GM19023 (cell line): Measurements from ENCODE around the gene ZNF692.
"Not testable (repeated sequence)": the region's sequence is repeated elsewhere in the genome, so short reads cannot be mapped to it uniquely, and the experiment has no call there.

ENCODE experiments used
- ATAC-seq: cut with Tn5 transposase; IDR thresholded peaks from one replicate; pipeline ENCODE4 v1.9.1; 2021; ENCODE audit warnings: mild to moderate bottlenecking, moderate library complexity; ENCODE audit not compliant: unreplicated experiment

The ZNF692 gene

GRCh38 chr1:248858891-248859889, at the start of gene ZNF692:
TSS of gene ZNF692 (minus strand) at chr1:248859085. CDS start at chr1:248858309, 776 bp downstream.
- ATAC-seq: peak; percentile 78

GRCh38 chr1:248906753-248907661, 48.1 kb upstream of the ZNF692 start:
- ATAC-seq: peak; percentile 26

DNA sequence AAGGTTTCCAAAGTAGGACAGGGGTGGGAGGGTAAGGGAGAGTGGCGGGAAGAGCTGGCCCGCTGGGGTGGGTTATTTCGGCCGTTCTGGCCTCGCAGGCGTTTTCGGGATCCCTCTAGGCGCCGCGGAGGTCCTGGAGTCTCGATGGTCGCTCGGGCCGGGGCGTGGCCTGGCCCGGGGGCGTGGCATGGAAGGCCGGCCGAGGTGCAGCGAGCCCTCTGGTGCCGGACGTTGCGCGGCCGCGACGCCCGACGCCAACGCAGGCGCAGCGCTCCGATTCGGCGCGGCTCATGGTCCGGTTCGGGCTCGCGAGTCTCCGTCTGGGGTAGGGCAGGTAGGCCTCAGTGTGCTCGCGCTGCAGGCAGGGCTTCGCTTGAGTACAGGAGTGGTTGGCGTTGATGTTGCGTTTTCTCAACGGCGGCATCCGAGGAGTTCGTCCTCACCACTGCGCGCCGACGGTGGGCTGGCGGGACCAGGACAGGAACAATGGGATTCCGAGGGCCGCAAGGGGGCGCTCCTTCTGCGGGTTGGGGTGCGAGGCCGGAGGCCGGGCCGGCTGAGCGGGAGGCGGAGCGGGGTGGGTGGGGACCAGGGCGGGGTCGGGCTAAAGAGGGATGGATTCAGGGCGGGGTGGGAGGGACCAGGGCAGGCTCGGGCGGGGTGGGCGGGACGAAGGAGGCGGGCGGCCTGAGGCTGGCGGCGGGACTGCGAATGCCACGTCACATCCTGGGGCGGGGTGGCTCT, 47.3 kb upstream of the ZNF692 start, which contains the start of gene PGBD2:
TSS of gene PGBD2 (plus strand) at position 227 of the 744 bp plus-strand sequence. CDS start 7,628 bp downstream, outside the sequence.
- ATAC-seq: peak; percentile 91

DNA sequence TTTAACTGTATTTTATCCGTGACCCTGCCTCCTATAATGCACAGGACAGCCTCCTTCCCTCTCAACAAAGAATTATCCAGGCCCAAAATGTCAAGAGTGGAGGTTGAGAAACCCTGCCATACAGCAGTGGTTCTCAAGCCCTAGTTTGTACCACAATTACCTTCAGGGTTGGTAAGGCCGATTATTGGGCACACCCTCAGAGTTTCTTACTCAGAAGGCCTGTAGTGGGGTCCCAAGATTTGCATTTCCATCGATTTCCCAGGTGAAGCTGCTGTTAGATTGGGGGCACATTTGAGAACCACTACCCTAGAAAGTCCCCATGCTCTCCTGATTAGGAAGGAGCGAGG, 46.8 kb upstream of the ZNF692 start:
- no peak for ATAC-seq

DNA sequence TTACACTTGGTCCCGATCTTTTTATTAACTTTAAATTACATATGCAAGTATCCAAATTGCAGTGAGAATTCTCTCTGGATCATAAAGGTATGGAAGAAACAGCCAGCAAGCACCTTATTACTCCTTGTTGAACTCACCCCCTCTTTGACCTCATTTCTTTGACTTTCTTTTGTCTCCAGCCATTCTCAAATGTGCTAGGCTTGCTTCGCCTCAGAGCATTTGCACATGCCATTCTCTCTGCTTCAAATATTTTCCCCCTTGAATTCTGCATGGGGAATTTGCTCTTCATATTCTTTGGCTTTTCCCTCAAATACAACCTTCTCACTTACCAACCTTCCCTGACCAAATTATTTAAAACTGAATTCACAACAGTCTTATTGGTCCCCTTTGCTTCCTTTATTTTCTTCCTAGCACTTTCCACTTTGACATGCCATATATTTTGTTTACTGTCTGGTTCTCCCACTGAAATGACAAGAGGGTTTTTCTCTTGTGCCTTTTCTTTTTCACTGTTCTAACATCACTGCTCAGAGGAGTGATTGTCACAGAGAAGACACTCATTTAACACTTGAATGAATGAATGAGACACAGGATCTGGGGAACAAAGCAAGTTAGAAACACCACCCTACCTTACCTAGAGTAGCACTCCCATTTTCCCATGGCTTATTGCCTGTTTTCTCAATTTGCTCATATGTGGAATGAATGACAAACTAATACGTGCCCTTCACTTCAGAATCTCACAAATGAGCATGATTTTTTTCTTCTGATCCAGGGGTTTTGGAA, 45.7 kb upstream of the ZNF692 start:
- no peak for ATAC-seq

DNA sequence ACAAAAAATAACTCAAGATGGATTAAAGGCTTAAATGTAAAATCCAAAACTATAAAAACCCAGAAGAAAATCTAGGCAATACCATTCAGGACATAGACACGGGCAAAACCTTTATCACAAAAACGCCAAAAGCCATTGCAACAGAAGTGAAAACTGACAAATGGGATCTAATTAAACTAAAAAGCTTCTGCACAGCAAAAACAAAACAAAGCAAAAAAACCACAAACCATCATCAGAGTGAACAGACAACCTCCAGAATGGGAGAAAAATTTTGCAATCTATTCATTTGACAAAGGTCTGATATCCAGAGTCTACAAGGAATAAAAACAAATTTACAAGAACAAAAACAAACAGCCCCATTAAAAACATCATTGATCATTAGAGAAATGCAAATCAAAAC, 42.7 kb upstream of the ZNF692 start:
- ATAC-seq: no peak

- no peak for ATAC-seq
Observed at GRCh38 chr1:248900637-248901036, 41.8 kb upstream of the ZNF692 start.

- no peak for ATAC-seq
Observed at GRCh38 chr1:248897412-248898337, 38.8 kb upstream of the ZNF692 start.

- no peak for ATAC-seq
Observed at GRCh38 chr1:248894837-248895236, 36.0 kb upstream of the ZNF692 start.

- ATAC-seq: no peak
Observed at GRCh38 chr1:248892590-248892989, 33.7 kb upstream of the ZNF692 start.

DNA sequence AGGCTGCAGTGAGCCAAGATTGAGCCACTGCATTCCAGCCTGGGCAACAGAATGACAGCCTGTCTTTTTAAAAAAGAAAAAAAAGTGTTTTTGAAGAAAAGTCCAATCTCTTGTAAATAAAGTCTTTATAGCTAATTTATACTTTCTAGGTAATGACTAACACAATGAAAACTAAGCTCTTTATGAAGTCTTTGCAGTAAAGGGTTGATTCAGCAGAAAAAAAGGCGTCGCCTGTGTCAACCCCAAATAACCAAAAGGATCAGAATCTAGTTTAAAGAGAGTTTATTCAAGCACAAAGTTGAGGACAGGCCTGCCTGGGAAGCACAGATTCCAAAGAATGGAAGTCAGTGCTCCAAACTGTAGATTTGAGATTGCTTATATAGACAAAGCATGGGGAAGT, 32.9 kb upstream of the ZNF692 start:
- no peak for ATAC-seq

DNA sequence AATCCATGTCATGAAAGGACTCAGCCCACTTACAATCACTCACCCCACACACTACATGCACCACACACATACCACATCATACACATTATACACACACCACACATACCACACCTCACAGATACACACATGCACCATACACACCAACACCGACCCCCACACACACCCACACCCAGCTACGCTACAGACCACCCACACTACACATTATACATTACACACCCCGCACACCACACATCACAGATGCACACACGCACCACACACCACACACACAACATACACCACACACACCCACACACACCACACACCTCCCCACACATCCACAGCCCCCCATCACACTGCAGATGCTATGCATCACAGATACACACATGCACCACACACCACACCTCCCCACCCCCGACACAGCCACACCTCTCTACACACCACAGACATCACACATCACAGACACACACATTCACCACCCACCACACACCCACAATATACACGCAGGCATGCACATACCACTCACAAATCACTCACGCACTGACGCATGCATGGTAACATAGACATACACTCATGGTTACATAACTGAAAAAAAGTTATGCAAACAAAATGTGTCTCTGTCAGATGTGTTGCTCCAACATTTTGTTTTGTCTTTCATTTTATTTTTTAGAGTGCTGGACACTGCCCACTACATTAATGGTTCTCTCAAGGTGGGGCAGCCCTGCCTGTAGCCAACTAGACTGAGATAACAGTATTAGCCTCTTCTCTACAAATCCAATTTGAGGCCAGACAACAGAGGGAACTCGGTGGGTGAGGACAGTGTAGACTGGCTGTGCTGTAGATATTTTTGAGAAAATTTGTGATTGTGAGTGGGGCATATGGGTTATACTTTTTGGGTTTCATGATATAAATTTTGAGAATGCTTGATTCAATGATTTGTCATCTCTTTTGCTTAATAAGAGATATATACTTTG, 31.9 kb upstream of the ZNF692 start:
- ATAC-seq: no peak

GRCh38 chr1:248889914-248890243, 31.0 kb upstream of the ZNF692 start:
- ATAC-seq: not testable (repeated sequence)

- no peak for ATAC-seq
Observed at GRCh38 chr1:248886237-248886895, 27.5 kb upstream of the ZNF692 start.

- no peak for ATAC-seq
Observed at GRCh38 chr1:248885646-248886045, 26.8 kb upstream of the ZNF692 start.

DNA sequence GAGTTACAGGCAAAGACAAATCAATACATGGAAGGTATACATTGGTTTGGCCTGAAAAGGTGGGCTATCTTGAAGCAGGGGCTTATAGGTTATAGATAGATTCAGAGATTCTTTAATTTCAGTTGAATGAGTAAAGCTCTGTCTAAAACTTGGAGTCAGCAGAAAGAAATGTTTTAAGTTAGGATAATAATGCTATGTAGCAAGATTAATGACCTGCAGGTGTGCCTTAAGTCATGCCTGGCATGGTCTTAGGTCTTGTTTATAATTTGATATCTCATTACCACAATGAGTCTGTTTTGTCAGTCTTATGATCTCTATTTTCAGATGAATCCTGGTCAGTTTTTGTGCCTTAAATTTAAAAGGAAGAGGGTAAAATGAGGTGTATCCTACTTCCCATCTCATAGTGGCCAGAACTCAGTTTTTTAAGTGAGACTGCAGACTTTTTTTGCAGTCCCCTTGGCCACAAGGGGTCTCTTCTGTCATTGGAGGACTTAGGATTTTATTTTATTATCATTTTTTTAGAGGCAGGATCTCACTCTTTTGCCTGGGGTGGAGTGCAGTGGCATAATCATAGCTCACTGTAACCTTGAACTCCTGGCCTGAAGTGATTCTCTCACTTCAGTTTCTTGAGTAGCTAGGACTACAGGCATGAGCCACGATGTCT, 25.9 kb upstream of the ZNF692 start:
- no peak for ATAC-seq

- not testable (repeated sequence) for ATAC-seq
Observed at GRCh38 chr1:248882427-248882826, 23.5 kb upstream of the ZNF692 start.
